GM18868 (cell line): ENCODE measurements around the gene HSD17B7.

ENCODE experiments used
- ATAC-seq: cut with Tn5 transposase; IDR thresholded peaks from one replicate; pipeline ENCODE4 v1.9.1; 2021; ENCODE audit warnings: mild to moderate bottlenecking, moderate library complexity; ENCODE audit not compliant: unreplicated experiment

Gene HSD17B7

DNA sequence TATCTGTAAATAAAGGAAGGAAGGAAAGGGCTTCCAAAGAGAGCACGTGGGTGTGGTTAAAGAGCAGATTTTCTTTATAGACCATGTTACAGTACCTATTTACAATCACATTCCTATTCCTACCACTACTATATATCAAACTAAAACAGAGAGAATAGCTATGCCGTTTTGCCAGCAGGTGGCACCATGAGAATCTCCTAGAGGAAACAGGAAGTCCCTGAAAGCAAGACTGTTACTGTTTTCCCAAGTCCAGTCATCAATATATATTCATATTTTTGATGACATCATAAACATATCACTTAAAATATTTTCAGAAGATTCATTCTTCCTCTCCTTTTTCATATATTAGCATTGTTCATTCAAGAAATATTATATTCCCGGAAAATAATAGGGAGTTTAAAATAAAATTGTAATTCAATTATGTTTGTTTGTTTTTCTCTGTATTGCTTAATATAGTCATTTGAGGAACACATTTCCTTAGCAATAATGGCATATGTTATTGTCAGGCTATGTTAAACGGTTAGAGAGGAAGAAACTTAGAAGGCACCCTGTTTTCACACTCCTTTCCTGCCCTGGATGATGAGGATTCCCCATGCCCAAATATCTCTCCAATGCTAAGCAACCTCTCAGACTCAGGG, 63.9 kb downstream of the HSD17B7 start:
- ATAC-seq, result peak; percentile 95

DNA sequence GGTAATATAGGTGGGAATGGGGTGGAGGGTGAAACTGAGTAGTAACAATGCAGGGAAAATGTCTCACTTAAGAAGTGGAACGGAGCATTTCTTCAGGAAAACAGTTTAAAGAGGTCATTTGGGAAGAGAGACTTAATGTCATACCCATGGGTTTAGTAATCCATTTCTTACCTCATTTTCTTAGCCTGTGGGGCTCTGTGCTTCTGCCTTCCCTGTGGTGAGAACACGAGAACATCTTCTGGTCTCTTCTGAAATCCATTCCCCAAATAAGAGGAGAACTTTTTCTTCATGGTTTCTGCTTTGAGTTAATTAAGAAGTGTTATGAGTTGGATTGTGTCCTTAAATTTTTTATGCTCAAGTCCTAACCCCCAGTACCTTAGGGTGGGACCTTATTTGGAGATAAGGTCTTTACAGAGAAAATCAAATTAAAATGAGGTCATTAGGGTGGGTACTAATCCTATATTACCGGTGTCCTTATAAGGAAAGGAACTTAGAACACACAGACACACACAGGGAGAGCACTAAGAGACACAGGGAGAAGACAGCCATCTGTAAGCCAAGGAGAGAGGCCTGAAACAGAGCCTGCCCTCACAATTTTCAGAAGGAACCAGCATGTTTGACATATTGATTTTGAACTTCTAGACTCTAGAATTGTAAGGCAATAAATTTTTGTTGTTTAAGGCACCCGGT, 65.1 kb downstream of the HSD17B7 start:
- ATAC-seq, result no peak

DNA sequence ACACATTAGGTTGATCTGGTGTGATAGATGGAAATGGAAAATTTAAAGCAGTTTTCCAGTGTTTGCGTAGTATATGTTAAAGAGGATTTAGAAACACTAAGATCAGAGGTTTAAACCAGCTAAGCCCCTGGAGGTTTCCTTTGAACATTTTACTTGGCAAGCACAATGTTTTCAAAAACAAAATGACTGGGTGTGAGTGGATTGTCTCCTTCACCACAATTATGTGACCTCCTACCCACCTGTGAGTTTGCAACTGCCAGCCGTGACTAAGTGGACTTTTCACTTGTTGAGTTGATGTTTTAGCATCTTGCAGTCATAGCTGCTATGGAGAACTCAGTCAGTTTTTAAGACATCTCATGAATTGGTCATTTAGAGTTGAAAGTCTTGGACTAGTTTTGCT, 65.8 kb downstream of the HSD17B7 start:
- no peak for ATAC-seq

DNA sequence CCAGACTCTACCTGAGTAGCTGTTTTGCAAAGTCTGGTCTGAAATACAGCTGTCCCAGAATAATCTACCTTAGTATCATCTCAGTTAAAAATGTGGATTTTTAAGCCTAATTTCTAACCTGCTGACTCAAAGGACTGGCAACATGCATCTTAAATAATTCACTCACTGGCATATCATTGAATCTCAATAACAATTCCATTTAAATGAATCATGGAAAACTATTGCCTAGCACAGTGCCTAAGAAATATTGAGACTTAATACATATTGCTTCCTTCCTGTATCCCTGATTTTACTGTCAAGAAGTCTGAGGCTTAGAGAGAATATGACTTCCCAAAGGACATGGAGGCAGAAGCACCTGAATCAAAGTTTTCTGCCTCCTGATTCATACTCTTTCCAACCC, 67.3 kb downstream of the HSD17B7 start:
- no peak for ATAC-seq

DNA sequence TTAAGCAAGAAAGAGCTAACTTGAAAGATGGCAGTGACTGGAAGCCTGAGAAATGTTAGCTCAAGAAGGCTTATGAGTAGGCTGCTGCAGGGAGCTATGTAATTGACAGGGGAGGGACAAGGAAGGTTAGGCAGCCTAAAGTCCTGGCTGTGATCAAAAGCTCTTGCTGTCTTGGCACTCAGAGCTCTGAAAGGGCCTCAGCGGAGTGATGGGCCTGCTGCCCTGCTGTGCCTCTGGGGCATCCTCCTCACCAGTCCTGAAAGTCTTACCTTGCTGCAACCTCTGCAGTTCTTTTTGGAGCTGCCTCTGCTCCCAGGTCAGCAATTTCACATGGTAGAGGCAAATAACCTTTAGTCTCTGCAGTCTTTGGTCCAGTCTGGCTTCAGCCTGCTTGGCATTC, 68.7 kb downstream of the HSD17B7 start:
- ATAC-seq, result no peak

DNA sequence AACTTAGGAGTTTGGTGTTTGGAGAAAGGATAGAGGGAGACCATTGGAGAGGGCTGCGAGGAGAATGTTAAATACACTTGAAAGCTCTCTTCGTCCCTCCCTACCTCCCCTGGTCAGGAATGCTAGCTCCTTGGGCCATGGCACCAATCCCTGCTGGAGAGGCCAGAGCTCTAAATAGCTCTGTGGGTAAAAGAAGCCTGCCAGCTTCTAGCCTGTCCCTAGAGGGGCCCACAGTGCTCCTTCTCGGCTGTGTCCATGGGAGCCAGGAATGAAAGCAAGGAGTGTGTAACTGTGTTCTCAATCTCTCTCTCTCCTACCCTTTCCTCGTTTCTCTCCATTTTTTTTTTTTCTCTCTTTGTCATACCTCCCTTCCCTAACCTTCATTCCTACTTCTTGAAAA, 70.6 kb downstream of the HSD17B7 start, which contains the start of gene CCDC190:
Gene CCDC190 (minus strand): TSS at position 75 of the 400 bp plus-strand sequence. CDS start 1,529 bp downstream, outside the sequence.
- ATAC-seq, result no peak

DNA sequence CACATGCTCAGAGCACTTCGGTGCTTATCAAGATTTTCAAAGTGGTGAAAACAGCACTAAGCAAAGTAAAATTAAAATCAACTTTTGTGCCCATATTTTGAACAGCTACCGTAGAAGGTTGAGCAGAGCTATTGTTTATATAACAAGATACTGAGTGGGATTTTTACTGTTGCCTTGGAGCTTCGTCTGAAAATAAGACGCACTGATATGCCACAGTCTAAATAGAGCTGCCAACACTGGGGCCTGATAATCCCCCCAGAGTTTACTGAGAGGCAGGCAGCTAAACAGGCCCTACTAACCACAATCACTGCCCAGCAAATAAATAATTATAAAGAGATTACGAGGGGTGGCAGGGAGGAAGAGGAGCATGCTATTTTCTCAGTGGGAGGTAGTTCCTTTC, 71.1 kb downstream of the HSD17B7 start:
- no peak for ATAC-seq
